Measurements from ENCODE around the gene NSD1.

The NSD1 gene

DNA sequence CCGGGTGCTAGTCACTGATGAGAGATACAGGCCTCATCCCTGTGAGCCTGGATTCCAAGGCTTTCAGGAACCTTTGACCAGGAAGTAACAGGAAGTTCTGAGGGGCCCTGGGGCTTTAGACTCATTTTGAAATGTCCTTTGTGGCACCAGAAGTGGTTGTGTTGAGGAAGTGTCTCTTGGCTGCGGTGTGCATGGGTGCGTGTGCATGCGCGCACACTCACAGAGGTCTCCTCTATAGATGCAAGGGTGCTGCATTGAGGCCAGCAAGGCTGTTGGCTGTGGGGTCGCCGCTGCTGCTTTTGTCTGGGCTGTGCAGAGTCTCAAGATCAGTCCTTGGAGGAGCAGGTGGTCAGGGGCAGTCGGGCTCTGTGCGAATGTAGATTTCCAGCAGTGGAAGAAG lies 162.4 kb downstream of the NSD1 start:
- Histone ChIP-seq H3K4me3 (ENCODE audit: low read depth, low read length) (no peak overlapping the region), H3K36me3 (peaks cover 23% of the 10 kb centered on the region)

DNA sequence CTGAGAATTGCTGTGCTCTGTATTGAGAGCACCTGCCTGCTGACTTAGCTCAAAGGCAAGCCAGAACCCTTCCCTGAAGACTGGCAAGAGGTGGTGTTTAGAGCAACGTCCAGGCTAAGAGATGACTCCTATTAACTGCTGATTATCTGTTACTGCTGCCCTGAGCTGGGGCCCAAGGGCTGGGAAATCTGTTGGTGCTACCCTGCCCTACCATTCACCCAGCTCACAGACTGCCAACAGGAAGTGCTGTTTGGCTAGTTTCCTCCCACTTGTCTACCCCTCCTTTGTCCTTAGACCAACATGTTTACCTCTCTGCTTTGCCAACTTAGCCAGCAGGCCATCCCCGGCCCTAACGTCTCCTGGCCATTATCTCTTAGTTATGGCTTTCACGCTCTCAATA lies 163.0 kb downstream of the NSD1 start:
- Histone ChIP-seq H3K27me3 (ENCODE audit: insufficient read depth, low read depth, severe bottlenecking) (no peaks in the 10 kb centered on the region), H3K27ac (no peak overlapping the region), H3K4me3 (ENCODE audit: low read depth, low read length) (no peak overlapping the region), H3K36me3 (peaks cover 23% of the 10 kb centered on the region), H3K9me3 (ENCODE audit: severe bottlenecking) (no peaks in the 10 kb centered on the region)
- TF ChIP-seq, protein P1, sequence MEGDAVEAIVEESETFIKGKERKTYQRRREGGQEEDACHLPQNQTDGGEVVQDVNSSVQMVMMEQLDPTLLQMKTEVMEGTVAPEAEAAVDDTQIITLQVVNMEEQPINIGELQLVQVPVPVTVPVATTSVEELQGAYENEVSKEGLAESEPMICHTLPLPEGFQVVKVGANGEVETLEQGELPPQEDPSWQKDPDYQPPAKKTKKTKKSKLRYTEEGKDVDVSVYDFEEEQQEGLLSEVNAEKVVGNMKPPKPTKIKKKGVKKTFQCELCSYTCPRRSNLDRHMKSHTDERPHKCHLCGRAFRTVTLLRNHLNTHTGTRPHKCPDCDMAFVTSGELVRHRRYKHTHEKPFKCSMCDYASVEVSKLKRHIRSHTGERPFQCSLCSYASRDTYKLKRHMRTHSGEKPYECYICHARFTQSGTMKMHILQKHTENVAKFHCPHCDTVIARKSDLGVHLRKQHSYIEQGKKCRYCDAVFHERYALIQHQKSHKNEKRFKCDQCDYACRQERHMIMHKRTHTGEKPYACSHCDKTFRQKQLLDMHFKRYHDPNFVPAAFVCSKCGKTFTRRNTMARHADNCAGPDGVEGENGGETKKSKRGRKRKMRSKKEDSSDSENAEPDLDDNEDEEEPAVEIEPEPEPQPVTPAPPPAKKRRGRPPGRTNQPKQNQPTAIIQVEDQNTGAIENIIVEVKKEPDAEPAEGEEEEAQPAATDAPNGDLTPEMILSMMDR (IDR thresholded peaks at IDR 0.05; ENCODE audit: low read depth, low read length): no peak
- DNase-seq: no peak

More for the DNA sequence above, 162.4 kb downstream of the NSD1 start:
- no peak for DNase-seq
- no peaks in the 10 kb centered on the region for H3K27me3 ChIP-seq (ENCODE audit: insufficient read depth, low read depth, severe bottlenecking)
- H3K27ac ChIP-seq: no peak overlapping the region
- H3K9me3 ChIP-seq (ENCODE audit: severe bottlenecking): no peaks in the 10 kb centered on the region
- TF ChIP-seq, protein P1 (IDR thresholded peaks at IDR 0.05; ENCODE audit: low read depth, low read length): no peak

DNA sequence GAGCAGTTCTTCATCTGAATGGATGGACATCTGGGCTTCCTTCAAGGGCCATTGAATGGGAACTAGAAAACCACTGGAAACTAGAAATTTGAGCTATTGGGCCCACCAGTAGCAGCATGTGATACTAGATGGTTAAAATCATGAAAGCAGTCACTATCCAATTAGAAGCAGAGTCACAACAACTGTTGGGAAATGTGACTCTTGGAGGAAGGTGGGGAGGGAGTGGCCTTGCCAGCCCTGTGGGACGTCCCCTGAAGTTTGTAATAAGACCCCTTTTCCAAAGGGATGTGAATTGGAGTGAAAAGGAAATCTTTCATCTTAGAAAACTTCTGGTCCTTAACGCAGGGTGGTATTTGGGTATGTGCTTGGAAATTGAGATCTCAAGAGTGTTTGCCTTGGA lies 164.3 kb downstream of the NSD1 start:
- TF ChIP-seq, protein P1 (IDR thresholded peaks at IDR 0.05; ENCODE audit: low read depth, low read length): no peak
- H3K9me3 ChIP-seq (ENCODE audit: severe bottlenecking): no peaks in the 10 kb centered on the region
- no peak overlapping the region for H3K4me3 ChIP-seq (ENCODE audit: low read depth, low read length)
- peaks cover 16% of the 10 kb centered on the region for H3K36me3 ChIP-seq
- no peak for DNase-seq
- H3K27ac ChIP-seq: no peak overlapping the region
- H3K27me3 ChIP-seq (ENCODE audit: insufficient read depth, low read depth, severe bottlenecking): no peaks in the 10 kb centered on the region

DNA sequence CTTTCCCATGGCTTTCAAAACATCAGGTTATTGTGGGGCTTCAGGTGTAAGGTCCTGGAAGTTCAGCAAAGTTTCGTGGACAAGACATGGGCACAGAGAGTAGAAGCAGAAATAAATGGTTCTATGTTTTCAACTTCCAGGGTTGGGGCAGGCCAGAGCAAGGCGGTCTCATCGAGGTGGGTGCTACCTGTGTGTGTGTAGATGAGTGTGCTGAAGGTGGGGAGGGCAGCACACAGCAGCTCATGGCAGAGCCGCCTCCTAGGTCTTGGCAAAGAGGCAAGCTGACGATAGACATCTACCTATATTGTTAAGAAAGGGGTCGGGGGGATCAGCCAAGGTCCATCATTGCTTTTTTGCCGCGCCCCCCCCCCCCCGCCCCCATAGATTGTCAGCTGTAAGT lies 166.1 kb downstream of the NSD1 start:
- no peaks in the 10 kb centered on the region for H3K27me3 ChIP-seq (ENCODE audit: insufficient read depth, low read depth, severe bottlenecking)
- no peaks in the 10 kb centered on the region for H3K9me3 ChIP-seq (ENCODE audit: severe bottlenecking)
- no peak overlapping the region for H3K4me3 ChIP-seq (ENCODE audit: low read depth, low read length)
- peaks cover 4% of the 10 kb centered on the region for H3K36me3 ChIP-seq
- TF ChIP-seq, protein P1 (IDR thresholded peaks at IDR 0.05; ENCODE audit: low read depth, low read length): no peak
- H3K27ac ChIP-seq: no peak overlapping the region
- no peak for DNase-seq

DNA sequence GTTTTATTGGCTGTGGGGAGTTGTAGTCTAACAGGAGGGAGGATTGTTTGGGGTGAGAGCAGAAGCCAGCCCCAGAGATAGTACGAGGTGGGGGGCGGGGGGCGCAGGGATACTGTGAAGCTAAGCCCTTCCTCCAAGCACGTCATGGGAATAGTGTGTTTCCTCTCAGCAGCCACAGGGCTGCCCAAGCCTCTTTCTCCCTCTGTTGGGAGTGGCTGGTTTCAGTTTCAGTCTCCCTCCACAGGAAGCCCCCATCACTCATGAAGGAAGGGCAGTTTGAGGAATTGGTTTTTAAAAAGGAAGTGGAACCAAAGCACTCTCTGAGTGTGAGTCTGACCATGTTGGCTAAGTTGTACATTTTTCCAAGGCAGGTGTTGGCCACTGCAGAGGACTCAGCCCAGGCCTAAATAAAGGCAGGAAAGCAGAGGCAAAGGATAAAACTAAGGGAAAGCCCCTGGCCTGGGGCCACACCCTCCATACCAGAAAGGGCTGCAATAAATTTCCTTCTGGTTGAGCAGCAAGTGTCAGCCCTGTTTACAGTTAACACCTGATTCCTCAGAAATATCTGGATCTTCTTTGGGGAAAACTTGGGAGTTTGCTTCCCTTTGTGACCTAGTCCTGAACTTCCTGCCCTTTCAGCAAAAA lies 166.8 kb downstream of the NSD1 start:
- no peak overlapping the region for H3K4me3 ChIP-seq (ENCODE audit: low read depth, low read length)
- peaks cover 6% of the 10 kb centered on the region; the same call in 1 of the 2 replicates for H3K36me3 ChIP-seq
- H3K27me3 ChIP-seq (ENCODE audit: insufficient read depth, low read depth, severe bottlenecking): no peaks in the 10 kb centered on the region
- H3K9me3 ChIP-seq (ENCODE audit: severe bottlenecking): no peaks in the 10 kb centered on the region
- TF ChIP-seq, protein P1 (IDR thresholded peaks at IDR 0.05; ENCODE audit: low read depth, low read length): no peak
- no peak for DNase-seq
- H3K27ac ChIP-seq: no peak overlapping the region

DNA sequence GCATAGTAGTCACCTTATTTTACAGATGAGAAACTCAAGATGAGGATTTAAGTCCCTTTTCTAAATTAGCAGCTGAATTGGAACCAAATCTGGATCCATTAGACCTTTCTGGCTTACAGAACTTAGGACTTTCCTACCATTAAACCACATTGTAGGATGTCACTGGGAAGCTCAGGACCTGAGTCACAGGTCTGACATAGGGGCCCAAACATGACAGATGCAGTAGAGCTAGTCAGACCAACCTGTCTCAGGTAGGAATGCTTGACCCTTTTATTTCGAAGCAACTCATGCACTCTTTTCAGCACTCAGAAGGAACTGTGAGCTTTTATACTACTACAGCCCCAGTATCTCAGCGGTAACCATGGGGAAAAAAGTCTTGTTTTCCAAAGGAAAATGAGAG lies 167.4 kb downstream of the NSD1 start:
- TF ChIP-seq, protein P1 (IDR thresholded peaks at IDR 0.05; ENCODE audit: low read depth, low read length): no peak
- no peaks in the 10 kb centered on the region for H3K27me3 ChIP-seq (ENCODE audit: insufficient read depth, low read depth, severe bottlenecking)
- no peaks in the 10 kb centered on the region for H3K9me3 ChIP-seq (ENCODE audit: severe bottlenecking)
- DNase-seq: no peak
- peaks cover 8% of the 10 kb centered on the region for H3K36me3 ChIP-seq
- no peak overlapping the region for H3K27ac ChIP-seq
- H3K4me3 ChIP-seq (ENCODE audit: low read depth, low read length): no peak overlapping the region

Measured in WERI-Rb-1 (cell line).